ENCODE measurements around the gene POLR1A.

DNA sequence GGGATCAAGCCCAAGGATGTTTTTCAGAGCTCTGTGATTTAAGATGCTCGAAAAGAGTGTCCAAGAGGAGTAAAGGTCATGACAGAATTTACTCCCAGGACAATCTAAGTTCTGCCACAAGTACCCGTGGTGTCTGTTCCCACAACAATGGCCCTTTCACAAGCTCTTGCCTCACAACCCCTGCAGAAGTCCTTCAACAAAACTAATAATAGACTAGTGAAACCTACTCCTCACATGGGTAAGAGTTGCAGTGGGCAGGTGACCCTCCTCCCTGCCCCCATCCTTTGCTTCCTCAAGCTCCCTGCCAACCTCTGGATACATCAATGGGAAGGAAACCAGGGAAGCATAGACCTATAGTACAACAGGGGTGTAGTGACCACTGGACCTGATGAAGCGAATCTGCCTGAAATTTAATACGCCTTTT, 35.3 kb upstream of the POLR1A start:
- TF ChIP-seq, protein P1, sequence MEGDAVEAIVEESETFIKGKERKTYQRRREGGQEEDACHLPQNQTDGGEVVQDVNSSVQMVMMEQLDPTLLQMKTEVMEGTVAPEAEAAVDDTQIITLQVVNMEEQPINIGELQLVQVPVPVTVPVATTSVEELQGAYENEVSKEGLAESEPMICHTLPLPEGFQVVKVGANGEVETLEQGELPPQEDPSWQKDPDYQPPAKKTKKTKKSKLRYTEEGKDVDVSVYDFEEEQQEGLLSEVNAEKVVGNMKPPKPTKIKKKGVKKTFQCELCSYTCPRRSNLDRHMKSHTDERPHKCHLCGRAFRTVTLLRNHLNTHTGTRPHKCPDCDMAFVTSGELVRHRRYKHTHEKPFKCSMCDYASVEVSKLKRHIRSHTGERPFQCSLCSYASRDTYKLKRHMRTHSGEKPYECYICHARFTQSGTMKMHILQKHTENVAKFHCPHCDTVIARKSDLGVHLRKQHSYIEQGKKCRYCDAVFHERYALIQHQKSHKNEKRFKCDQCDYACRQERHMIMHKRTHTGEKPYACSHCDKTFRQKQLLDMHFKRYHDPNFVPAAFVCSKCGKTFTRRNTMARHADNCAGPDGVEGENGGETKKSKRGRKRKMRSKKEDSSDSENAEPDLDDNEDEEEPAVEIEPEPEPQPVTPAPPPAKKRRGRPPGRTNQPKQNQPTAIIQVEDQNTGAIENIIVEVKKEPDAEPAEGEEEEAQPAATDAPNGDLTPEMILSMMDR (IDR thresholded peaks at IDR 0.05 in 4 of 5, conservative IDR thresholded peaks at IDR 0.05 in 1 of 5), result no peak
- no peak for TF ChIP-seq POLR2A (IDR thresholded peaks at IDR 0.05)

Measured in gastrocnemius medialis (tissue), 4 donors.